GM10266 (cell line): ENCODE measurements around the gene KDM4E.

Experiments
- DNase-seq: peaks from one replicate; pipeline ENCODE4 v3.0.0; 2012; ENCODE audit errors: extremely low spot score
- CTCF ChIP-seq: IDR thresholded peaks from 2 replicates; pipeline ENCODE4 v1.5.1; 2012; ENCODE audit warnings: mild to moderate bottlenecking, low read depth; ENCODE audit not compliant: control insufficient read depth, insufficient read depth; ENCODE audit errors: missing control alignments

The KDM4E gene

DNA sequence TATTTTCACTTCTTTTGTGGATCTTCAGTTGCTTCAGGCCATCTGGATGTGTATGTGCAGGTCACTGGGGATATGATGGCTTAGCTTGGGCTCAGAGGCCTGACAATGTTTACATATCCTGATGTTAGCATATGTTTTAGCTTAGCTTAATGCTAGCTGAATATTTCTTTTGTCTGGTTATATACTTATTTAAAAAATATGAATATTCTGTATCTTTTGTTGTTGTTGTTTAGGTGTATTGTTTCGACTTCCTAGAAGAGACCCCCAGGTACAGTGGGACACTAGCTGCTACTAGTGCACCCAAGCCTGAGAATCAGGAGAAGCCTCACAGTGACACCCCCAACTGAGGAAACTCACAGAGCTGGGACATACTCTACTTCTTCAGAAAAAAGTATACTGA is at the start of gene KDM4E:
KDM4E (plus strand) TSS at position 301 of the 400 bp plus-strand sequence. CDS start 300 bp downstream, outside the sequence.
- DNase-seq: no peak

GRCh38 chr11:94975599-94975998 is 49.5 kb upstream of the KDM4E start:
- no peak for TF ChIP-seq CTCF
- DNase-seq: no peak

More for the DNA sequence above, at the start of gene KDM4E:
- TF ChIP-seq CTCF: no peak

- no peak for DNase-seq
- no peak for TF ChIP-seq CTCF
Measured at GRCh38 chr11:94987378-94987777, 37.7 kb upstream of the KDM4E start.

- TF ChIP-seq CTCF: no peak
- DNase-seq: no peak
Measured at GRCh38 chr11:94988748-94989147, 36.3 kb upstream of the KDM4E start.

DNA sequence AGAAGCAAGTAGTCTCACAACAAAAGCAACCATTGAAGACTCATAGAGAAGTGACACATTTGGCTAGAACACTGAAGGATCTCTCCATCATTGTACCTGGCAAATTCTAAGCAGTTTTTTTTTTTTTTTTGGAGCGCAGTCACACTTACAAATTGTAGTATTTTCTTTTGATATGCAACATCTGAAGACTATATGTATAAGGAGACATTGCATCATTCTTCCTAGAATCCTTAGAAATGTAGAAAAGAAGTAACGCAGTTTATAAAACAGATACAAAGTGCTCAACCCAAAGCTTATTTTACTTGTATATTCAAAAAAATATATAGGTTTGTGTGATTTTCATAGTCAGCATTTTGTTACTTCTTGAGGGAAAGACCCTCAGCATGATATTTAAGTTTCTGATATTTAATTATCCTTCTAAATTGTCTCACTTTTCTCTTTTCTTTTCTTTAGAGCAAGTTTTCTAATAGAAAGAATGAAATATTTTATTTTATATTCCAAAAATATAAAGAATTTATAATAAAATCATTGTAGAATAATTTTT is 31.6 kb upstream of the KDM4E start:
- no peak for TF ChIP-seq CTCF
- no peak for DNase-seq

GRCh38 chr11:94997437-94997836 is 27.6 kb upstream of the KDM4E start:
- TF ChIP-seq CTCF: no peak
- no peak for DNase-seq

DNA sequence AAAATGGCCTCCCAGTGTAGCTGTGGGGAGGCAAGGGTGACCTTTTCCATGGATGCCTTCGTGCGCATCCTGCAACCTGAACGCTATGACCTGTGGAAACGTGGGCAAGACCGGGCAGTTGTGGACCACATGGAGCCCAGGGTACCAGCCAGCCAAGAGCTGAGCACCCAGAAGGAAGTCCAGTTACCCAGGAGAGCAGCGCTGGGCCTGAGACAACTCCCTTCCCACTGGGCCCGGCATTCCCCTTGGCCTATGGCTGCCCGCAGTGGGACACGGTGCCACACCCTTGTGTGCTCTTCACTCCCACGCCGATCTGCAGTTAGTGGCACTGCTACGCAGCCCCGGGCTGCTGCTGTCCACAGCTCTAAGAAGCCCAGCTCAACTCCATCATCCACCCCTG is 26.8 kb upstream of the KDM4E start:
- TF ChIP-seq CTCF: no peak
- no peak for DNase-seq
